Activated B cell treated with CpG ODN at 0.5 μM for 24 hours (primary cell): ENCODE measurements around the gene HACE1. TPM values are rescaled to one million over a fixed set of nuclear protein-coding genes. Genes with fewer than 3 reads are reported as not detected.
"Not testable (repeated sequence)": the region's sequence is repeated elsewhere in the genome, so short reads cannot be mapped to it uniquely, and the experiment has no call there.

Experiments used
- ATAC-seq: fragments of 200-7000 bp; cut with Tn5 transposase; one replicate; pipeline ENCODE4 v1.10.0; 2021; ENCODE audit warnings: low read depth, mild to moderate bottlenecking, moderate library complexity
- CTCF ChIA-PET: fragments of 350-600 bp; sonication (Branson Sonifier 250); formaldehyde crosslinking; loops from one replicate; lab custom pipeline; 2021; ENCODE audit warnings: antibody characterized with exemption; lab: Charles Lee
- POLR2A ChIA-PET: fragments of 350-600 bp; sonication (Branson Sonifier 250); formaldehyde crosslinking; loops from one replicate; lab custom pipeline; 2021; ENCODE audit warnings: antibody characterized with exemption; lab: Charles Lee
- DNase-seq: peaks from one replicate; pipeline ENCODE4 v3.0.0; 2022
- H3K27ac Mint-ChIP-seq: one replicate; pipeline ENCODE4 v1.8.0; 2020; ENCODE audit warnings: mixed read lengths
- H3K27me3 Mint-ChIP-seq: one replicate; pipeline ENCODE4 v1.8.0; 2021; ENCODE audit warnings: mixed read lengths
- H3K36me3 Mint-ChIP-seq: one replicate; pipeline ENCODE4 v1.8.0; 2021; ENCODE audit warnings: low read depth, mixed read lengths
- H3K4me1 Mint-ChIP-seq: one replicate; pipeline ENCODE4 v1.8.0; 2021; ENCODE audit warnings: mixed read lengths
- H3K4me3 Mint-ChIP-seq: one replicate; pipeline ENCODE4 v1.8.0; 2020; ENCODE audit warnings: mild to moderate bottlenecking, mixed read lengths
- H3K9me3 Mint-ChIP-seq: one replicate; pipeline ENCODE4 v1.8.0; 2020; ENCODE audit warnings: mixed read lengths
- intact Hi-C: fragments of 100-400 bp; cut with micrococcal nuclease; formaldehyde crosslinking; loops from one replicate; pipeline ENCODE4 v1.15.1; 2024
- total RNA-seq: library from RNA; stranded (reverse); gene quantifications from 2 replicates; pipeline ENCODE4 v1.2.3, GENCODE V29; 2022
- TF ChIP-seq, protein P1 (sequence below): fragments of 200-600 bp; IDR thresholded peaks from one replicate; pipeline ENCODE4 v1.8.0; 2022; ENCODE audit warnings: antibody characterized with exemption, mild to moderate bottlenecking

HACE1 gene
- total RNA-seq, 1 donor from 2014 or later: 7.1 TPM

DNA sequence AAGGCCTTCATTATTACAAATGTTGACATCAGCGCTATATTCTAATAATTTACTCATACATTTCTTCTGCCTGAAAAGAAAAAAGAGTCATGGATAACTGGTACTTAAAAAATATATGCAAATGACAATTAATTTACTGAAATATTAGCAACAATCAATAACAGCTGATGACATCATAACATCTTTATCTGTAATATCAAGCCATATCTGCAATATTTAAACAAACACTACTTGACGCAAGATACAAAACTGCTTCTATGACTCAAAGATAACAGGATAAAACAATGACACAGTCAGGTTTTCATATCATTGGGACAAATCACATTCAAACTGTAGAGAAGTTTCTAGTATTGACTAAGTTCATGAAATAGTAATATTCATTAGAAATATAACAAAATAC is 16.5 kb downstream of the HACE1 start:
- no peaks in the 10 kb centered on the region for H3K4me1 Mint-ChIP-seq
- H3K27me3 Mint-ChIP-seq: no peaks in the 10 kb centered on the region
- intact Hi-C loops: no loop called here
- H3K27ac Mint-ChIP-seq: no peak overlapping the region
- TF ChIP-seq, protein P1, sequence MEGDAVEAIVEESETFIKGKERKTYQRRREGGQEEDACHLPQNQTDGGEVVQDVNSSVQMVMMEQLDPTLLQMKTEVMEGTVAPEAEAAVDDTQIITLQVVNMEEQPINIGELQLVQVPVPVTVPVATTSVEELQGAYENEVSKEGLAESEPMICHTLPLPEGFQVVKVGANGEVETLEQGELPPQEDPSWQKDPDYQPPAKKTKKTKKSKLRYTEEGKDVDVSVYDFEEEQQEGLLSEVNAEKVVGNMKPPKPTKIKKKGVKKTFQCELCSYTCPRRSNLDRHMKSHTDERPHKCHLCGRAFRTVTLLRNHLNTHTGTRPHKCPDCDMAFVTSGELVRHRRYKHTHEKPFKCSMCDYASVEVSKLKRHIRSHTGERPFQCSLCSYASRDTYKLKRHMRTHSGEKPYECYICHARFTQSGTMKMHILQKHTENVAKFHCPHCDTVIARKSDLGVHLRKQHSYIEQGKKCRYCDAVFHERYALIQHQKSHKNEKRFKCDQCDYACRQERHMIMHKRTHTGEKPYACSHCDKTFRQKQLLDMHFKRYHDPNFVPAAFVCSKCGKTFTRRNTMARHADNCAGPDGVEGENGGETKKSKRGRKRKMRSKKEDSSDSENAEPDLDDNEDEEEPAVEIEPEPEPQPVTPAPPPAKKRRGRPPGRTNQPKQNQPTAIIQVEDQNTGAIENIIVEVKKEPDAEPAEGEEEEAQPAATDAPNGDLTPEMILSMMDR: no peak
- ChIA-PET CTCF (no interaction called here), POLR2A (no interaction called here)
- ATAC-seq (no peak), DNase-seq (no peak)
- no peak overlapping the region for H3K4me3 Mint-ChIP-seq
- H3K9me3 Mint-ChIP-seq: no peaks in the 10 kb centered on the region
- H3K36me3 Mint-ChIP-seq: peaks cover 37% of the 10 kb centered on the region

- ATAC-seq (no peak), DNase-seq (no peak)
- H3K36me3 Mint-ChIP-seq: peaks cover 40% of the 10 kb centered on the region
- H3K27ac Mint-ChIP-seq: no peak overlapping the region
- no peaks in the 10 kb centered on the region for H3K9me3 Mint-ChIP-seq
- CTCF ChIA-PET: no interaction called here
- no peak overlapping the region for H3K4me3 Mint-ChIP-seq
- H3K27me3 Mint-ChIP-seq: no peaks in the 10 kb centered on the region
- POLR2A ChIA-PET: no interaction called here
- intact Hi-C loops: no loop called here
- no peaks in the 10 kb centered on the region for H3K4me1 Mint-ChIP-seq
- TF ChIP-seq, protein P1: no peak
Observed at GRCh38 chr6:104837158-104837557, 22.6 kb downstream of the HACE1 start.

GRCh38 chr6:104836479-104837020 is 23.2 kb downstream of the HACE1 start:
- intact Hi-C loops, ATAC-seq: not testable (repeated sequence)

DNA sequence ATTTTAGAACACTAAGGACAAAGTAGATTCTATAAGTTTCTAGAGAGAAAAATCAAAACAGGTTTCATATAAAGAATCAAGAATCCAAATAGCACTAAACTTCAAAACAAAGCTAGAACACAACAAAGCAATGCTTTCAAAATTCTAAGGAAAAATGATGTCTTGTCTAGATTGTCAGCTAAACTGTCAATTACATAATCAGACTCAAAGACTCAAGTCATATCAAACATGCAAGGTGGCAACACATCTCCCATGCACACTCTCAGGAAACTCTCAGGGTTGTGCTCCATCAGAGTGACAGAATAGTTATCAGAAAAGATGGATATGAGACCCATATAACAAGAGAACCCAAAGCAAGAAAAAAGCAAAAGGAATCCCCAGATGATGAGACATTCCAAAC is 23.9 kb downstream of the HACE1 start:
- Mint-ChIP-seq H3K27ac (no peak overlapping the region), H3K36me3 (peaks cover 43% of the 10 kb centered on the region), H3K4me3 (no peak overlapping the region), H3K9me3 (no peaks in the 10 kb centered on the region), H3K27me3 (no peaks in the 10 kb centered on the region), H3K4me1 (no peaks in the 10 kb centered on the region)
- ATAC-seq (no peak), DNase-seq (no peak)
- ChIA-PET CTCF (no interaction called here), POLR2A (no interaction called here)
- intact Hi-C loops: no loop called here
- TF ChIP-seq, protein P1: no peak

More at GRCh38 chr6:104836479-104837020, 23.2 kb downstream of the HACE1 start:
- H3K4me3 Mint-ChIP-seq, DNase-seq, CTCF ChIA-PET, H3K27me3 Mint-ChIP-seq, H3K9me3 Mint-ChIP-seq, H3K4me1 Mint-ChIP-seq, H3K27ac Mint-ChIP-seq, POLR2A ChIA-PET: not testable (repeated sequence)
- H3K36me3 Mint-ChIP-seq: peaks cover 40% of the 10 kb centered on the region

DNA sequence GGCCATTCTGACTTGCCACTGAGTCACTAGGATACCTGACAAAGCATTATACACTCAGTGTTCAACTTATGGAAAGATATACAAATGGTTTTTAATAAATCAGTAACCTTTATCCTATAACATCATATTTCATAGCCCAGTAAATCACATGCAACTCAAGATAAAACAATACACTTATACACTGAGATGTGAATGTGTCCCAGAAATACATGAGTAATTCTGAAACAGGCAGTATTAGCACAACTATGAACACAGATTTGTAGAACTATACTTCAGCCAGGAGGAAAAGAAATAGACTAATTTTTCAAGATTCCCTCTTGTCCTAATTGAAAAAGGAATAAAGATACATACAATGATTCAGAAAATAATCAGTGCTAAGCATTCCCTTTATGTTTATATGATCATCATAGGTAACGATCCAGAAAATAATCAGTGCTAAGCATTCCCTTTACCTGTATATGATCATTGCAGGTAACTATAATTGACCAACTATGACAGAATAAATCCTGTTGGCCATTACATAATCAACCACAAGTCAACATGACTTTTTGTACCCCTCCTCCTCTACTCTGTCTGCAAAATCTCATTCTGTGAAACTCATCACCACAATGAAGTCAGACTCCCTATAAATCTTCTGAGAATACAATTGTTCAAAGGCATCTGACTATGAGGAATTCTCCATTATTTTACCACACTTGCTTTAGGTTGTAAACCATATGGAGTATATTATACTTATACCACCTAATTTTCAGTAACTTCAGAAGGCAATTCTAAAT is 30.3 kb downstream of the HACE1 start:
- Mint-ChIP-seq H3K27me3 (no peaks in the 10 kb centered on the region), H3K9me3 (no peaks in the 10 kb centered on the region), H3K27ac (no peak overlapping the region), H3K36me3 (peaks cover 28% of the 10 kb centered on the region), H3K4me3 (no peak overlapping the region), H3K4me1 (no peaks in the 10 kb centered on the region)
- TF ChIP-seq, protein P1: no peak
- intact Hi-C loops: no loop called here
- ChIA-PET CTCF (no interaction called here), POLR2A (no interaction called here)
- DNase-seq (no peak), ATAC-seq (no peak)
